ENCODE results near the gene POU2AF1.

- no peak for TF ChIP-seq CTCF (IDR thresholded peaks at IDR 0.05)
- no peak for TF ChIP-seq POLR2AphosphoS5 (IDR thresholded peaks at IDR 0.05)
These were observed 53.8 kb downstream of the POU2AF1 start for GRCh38 chr11:111325259-111325658.

Data from breast epithelium (tissue), 3 donors.